Epithelial cell of esophagus (primary cell): Measurements from ENCODE around the gene CLSTN1.
A peak's percentile ranks its signal among the peaks of the same experiment; 100 is the strongest.
"Not testable (repeated sequence)": the region's sequence is repeated elsewhere in the genome, so short reads cannot be mapped to it uniquely, and the experiment has no call there.

Experiments
- DNase-seq: peaks from one replicate; pipeline ENCODE4 v3.0.0; 2010; ENCODE audit warnings: low read depth
- H3K4me3 ChIP-seq: 2 replicates; pipeline ENCODE4 v1.5.1; 2011; ENCODE audit warnings: mild to moderate bottlenecking, low read length, control low read depth
- TF ChIP-seq, protein P1 (sequence below): IDR thresholded peaks from 2 replicates; pipeline ENCODE4 v1.5.1; 2011; ENCODE audit warnings: low read depth, mild to moderate bottlenecking, low read length, control low read depth, inconsistent platforms; ENCODE audit not compliant: insufficient read depth; ENCODE audit errors: missing control alignments

Gene CLSTN1

GRCh38 chr1:9801909-9802308 is 21.9 kb downstream of the CLSTN1 start:
- TF ChIP-seq, protein P1, sequence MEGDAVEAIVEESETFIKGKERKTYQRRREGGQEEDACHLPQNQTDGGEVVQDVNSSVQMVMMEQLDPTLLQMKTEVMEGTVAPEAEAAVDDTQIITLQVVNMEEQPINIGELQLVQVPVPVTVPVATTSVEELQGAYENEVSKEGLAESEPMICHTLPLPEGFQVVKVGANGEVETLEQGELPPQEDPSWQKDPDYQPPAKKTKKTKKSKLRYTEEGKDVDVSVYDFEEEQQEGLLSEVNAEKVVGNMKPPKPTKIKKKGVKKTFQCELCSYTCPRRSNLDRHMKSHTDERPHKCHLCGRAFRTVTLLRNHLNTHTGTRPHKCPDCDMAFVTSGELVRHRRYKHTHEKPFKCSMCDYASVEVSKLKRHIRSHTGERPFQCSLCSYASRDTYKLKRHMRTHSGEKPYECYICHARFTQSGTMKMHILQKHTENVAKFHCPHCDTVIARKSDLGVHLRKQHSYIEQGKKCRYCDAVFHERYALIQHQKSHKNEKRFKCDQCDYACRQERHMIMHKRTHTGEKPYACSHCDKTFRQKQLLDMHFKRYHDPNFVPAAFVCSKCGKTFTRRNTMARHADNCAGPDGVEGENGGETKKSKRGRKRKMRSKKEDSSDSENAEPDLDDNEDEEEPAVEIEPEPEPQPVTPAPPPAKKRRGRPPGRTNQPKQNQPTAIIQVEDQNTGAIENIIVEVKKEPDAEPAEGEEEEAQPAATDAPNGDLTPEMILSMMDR, result no peak
- DNase-seq, result no peak
- H3K4me3 ChIP-seq, result no peak overlapping the region

DNA sequence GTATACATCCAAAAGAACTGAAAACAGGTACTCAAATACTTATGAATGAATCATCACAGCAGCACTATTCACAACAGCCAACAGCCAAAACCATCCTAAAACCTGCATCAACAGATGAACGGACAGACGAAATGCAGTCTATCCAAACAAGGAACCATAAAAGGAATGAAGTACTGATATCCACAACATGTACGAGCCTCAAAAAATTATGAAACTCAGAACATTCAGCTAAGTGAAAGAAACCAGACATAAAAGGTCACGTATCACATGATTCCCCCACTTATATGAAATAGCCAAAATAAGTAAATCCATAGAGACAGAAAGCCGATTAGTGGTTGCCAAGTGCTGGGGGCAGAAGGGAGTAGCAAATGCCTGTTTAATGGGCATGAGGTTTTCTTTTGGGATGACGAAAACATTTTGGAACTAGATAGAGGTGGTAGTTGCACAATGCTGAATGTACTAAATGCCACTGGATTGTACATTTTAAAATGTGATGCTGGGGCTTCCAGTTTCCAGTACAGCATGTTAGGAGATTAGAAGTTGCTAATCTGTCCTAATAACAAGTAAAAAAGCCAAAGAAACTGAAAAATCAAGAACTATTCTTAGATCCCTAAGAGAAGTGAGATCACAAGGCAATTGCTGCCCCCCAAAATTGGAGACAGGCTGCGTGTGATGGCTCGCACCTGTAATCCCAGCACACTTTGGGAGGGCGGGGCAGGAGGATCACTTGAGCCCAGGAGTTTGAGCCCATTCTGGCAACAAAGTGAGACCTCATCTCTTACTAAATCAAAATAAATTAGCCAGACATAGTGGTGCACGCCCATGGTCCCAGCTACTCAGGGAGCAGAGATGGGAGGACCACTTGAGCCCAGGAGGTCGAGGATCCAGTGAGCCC is 25.3 kb downstream of the CLSTN1 start:
- TF ChIP-seq, protein P1, result no peak
- DNase-seq, result no peak
- H3K4me3 ChIP-seq, result no peak overlapping the region

DNA sequence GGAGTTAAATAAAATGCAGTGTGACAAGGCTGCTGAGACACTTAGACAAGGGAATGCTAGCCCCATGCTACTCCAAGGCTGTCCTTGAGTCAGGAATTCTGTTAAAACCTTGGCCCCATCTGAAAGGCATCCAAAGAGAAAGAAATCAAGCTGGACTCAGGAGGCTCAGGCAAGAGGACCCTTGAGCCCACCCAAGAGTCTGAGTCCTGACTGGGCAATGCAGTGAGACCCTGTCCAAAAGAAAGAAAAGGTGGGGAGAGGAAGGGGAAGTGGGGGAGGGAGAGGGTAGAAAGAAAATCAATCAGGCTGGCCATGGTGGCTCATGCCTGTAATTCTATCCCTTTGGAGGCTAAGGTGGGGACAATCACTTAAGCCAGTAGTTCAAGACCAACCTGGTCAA is 26.7 kb downstream of the CLSTN1 start:
- no peak for DNase-seq
- TF ChIP-seq, protein P1, result no peak
- H3K4me3 ChIP-seq, result no peak overlapping the region

GRCh38 chr1:9794081-9794480 is 29.7 kb downstream of the CLSTN1 start:
- H3K4me3 ChIP-seq, result no peak overlapping the region
- TF ChIP-seq, protein P1, result no peak
- DNase-seq, result no peak

- TF ChIP-seq, protein P1, result no peak
- no peak for DNase-seq
- no peak overlapping the region for H3K4me3 ChIP-seq
These were observed 30.5 kb downstream of the CLSTN1 start for GRCh38 chr1:9793291-9793690.

- no peak overlapping the region for H3K4me3 ChIP-seq
- DNase-seq, result peak; percentile 32
- TF ChIP-seq, protein P1, result peak; percentile 21
These were observed 31.4 kb downstream of the CLSTN1 start for GRCh38 chr1:9792156-9793042.

DNA sequence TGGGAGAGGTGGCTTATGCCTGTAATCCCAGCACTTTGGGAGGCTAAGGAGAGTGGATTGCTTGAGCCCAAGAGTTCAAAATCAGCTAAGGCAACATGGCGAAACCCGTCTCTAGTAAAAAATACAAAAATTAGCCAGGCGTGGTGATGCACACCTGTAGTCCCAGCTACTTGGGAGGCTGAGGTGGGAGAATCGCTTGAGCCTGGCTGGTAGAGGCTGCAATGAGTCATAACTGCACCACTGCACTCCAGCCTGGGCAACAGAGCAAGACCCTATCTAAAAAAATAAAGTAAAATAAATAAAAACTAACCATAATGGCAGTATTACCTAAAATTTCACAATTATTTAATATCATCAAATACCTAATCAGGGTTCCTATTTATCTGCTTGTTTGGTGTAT is 34.1 kb downstream of the CLSTN1 start:
- H3K4me3 ChIP-seq, DNase-seq: not testable (repeated sequence)
